PFSK-1 (cell line): ENCODE measurements around the gene ARG1.

Experiments used
- POLR2AphosphoS5 ChIP-seq: IDR thresholded peaks from 2 replicates; pipeline ENCODE4 v1.6.1; 2012; ENCODE audit warnings: low read depth, mild to moderate bottlenecking, control low read depth, low read length, moderate library complexity
- SIN3A ChIP-seq: IDR thresholded peaks from 2 replicates; pipeline ENCODE4 v1.6.1; 2012; ENCODE audit warnings: mild to moderate bottlenecking, low read length, moderate library complexity, borderline replicate concordance; ENCODE audit not compliant: insufficient read depth

DNA sequence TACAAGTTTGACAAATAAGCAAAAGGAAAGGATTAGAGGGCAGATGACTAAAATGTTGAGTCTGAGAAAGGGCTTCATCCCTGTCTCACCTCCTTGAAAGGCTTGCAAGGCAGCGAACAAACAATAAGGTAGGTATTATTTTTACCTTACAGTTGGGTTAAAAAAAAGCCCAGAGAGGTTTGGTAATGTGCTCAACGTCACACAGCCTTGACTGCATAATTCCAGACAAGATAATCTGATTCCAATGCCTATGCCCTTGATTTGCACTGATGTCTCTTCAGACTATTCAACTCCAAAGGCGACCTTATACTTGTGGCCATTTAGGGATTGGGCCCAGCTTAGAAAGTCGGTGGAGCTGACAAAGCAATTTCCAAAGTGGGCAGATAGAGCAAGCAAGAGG lies 1.7 kb downstream of the ARG1 start:
- TF ChIP-seq POLR2AphosphoS5 (no peak), SIN3A (no peak)
